Coronary artery (tissue), 2 donors: ENCODE measurements around the gene CLTCL1.

ENCODE experiments used
- DNase-seq: peaks from one replicate; pipeline ENCODE4 v3.0.0-alpha.2; 2017; ENCODE audit warnings: low spot score
- H3K27ac ChIP-seq, 2 donors: fragments of 200-600 bp; sonication (generic); one replicate each; pipeline ENCODE4 v1.5.1; 2016 to 2019
- H3K4me3 ChIP-seq: fragments of 200-600 bp; sonication (generic); 2 replicates; pipeline ENCODE4 v1.5.1; 2016; ENCODE audit warnings: mild to moderate bottlenecking, moderate library complexity
- TF ChIP-seq, protein P1 (sequence below): fragments of 200-600 bp; sonication (generic); IDR thresholded peaks from one replicate; pipeline ENCODE4 v1.5.1; 2019; ENCODE audit warnings: antibody characterized with exemption

CLTCL1 gene

DNA sequence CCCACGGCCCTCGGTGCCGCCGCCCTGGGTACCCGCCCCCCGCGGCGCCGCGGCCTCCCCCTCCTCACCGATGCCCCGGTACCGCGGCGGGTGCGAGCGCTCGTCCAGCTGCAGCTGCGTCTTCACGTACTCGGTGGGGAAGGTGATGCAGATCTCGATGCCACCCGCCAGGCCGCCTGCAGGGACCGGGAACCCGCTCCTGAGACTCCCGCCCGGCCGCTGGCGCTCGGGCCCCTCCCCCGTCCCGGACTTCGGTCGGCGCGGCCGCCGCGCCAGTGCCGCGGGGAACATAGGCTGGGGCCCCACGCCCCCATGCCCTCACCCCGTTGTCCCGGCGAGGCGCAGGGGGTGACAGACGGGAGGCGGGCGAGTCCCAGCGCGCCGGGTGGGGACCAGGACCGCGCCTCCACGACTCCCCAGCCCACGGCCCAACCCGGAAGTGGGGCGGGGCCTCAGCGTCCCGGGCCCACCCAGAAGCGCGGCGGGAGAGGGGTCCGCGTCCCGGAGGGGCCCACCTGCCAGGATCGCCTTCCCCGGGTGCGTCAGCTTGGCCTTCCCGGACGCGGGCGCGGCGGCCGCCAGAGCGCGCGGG is 113.4 kb downstream of the CLTCL1 start:
- Histone ChIP-seq H3K27ac (peak overlapping the region; percentile 74 to 99), H3K4me3 (peak overlapping the region; percentile 99)
- peak; percentile 76 for DNase-seq
- TF ChIP-seq, protein P1, sequence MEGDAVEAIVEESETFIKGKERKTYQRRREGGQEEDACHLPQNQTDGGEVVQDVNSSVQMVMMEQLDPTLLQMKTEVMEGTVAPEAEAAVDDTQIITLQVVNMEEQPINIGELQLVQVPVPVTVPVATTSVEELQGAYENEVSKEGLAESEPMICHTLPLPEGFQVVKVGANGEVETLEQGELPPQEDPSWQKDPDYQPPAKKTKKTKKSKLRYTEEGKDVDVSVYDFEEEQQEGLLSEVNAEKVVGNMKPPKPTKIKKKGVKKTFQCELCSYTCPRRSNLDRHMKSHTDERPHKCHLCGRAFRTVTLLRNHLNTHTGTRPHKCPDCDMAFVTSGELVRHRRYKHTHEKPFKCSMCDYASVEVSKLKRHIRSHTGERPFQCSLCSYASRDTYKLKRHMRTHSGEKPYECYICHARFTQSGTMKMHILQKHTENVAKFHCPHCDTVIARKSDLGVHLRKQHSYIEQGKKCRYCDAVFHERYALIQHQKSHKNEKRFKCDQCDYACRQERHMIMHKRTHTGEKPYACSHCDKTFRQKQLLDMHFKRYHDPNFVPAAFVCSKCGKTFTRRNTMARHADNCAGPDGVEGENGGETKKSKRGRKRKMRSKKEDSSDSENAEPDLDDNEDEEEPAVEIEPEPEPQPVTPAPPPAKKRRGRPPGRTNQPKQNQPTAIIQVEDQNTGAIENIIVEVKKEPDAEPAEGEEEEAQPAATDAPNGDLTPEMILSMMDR = no peak

DNA sequence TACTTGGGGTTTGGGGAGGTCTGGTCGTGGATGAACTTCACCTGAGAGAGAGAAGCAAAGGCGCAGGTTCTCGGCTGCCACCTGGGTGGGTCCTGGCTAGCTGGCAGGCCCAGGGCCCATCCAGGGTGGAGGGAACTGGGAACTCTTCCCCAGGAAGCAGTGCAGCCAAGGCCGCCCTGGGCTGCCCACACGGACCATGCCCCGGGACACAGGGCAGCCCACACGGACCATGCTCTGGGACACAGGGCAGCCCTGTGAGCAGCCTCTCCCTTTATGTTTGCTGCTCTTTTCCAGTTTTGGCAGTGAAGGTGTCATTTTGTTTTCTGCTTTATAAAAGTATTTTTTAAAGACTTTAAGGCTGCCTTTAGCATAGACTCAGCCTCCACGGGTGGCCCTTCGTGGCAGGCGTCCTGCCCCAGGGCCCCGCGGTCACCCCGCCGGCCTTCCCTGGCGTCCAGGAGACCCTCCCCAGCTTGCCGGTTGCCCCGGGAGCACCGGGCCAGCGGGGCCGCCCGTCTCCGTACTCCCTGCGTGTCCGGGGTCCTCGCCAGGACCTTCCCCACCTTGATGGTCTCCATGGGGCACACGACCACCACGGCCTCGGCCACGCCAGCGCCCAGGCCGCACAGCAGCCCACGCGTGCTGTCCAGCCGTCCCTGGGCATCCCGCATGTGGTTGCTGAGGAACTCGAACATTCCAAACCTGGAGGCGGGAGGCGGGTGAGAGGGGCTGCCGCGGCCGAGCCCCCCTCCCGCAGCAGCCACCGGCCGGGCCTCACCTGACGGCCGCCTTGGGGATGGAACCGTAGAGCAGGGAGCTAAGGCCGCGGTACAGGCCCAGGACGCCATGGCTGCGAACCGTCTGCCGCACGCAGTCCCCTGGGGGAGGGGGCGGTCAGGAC is 114.1 kb downstream of the CLTCL1 start:
- no peak for DNase-seq

DNA sequence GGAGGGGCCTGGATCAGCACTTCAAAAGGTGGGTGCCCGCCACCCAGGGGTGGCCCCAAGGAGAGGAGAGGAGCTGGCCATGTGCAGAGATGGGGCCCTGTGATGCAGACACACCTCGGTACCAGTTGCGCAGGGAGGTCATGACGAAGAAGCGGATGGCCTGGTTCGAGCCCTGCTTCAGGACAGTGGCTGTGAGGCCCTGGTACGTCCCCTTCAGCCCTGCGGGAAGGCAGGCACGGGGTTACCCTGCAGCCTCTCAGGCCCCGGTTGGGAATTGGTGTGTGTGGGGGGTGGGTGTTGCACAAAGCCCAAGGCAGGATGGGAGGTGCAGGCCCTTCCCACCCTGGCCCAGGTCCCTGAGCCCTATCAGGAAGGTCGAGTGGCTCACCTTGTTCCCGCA is 114.8 kb downstream of the CLTCL1 start:
- Histone ChIP-seq H3K4me3 (peak overlapping the region; percentile 99), H3K27ac (peak overlapping the region in 1 of 2 donors; percentile 99)
- no peak for DNase-seq
- TF ChIP-seq, protein P1 = no peak

More for the DNA sequence above, 114.1 kb downstream of the CLTCL1 start:
- Histone ChIP-seq H3K27ac (peak overlapping the region; percentile 74 to 99), H3K4me3 (peak overlapping the region; percentile 99)
- TF ChIP-seq, protein P1 = no peak

DNA sequence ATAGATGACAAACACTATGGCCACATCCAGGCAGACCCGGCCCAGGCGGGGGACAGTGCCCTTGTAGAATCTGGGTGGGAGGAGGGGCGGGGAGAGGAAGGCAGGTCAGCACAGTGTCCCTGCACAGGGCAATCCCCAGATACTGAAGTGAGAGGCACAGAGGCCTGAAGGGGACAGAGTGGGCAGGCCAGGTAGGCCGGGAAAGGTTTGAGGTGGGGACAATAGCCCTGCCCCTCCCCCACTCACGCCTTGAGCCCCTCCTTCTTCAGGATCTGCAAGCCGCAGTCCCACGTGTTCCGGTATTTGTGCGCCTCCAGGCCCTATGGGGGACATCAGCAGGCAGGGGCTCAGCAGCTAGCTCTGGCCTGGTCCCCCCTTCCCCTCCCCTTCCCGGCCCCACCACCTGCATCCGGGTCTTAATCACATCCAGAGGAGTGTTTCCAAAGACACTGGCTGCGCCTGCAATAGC is 115.3 kb downstream of the CLTCL1 start:
- Histone ChIP-seq H3K27ac (peak overlapping the region in 1 of 2 donors; percentile 51), H3K4me3 (no peak overlapping the region)
- TF ChIP-seq, protein P1 = no peak
- no peak for DNase-seq

DNA sequence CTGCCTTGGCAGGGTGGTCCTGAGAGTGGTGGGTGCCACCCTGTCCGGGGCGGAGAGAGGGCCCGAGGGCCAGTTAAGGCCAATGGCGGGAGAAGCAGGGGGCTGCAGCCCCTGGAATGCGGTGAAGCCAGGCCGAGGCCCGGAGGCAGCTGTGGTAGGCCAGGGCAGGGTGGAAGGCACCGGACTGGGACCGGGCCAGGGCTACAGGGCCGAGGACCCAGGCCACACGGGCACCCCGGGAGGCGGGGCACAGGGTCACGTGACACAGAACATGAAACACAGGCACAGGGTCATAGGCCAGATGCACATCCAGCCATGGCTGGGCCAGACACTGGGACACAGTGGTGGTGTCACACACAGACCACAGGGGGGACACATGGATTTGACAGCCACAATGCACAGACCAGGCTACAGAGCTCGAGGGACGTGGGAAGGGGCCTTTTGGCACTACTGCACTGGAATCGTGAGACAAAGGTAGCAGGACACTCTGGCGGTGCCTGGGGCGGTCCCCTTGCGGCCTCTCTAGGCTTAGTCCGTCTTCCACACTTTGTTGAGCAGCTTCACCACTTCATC is 115.8 kb downstream of the CLTCL1 start:
- Histone ChIP-seq H3K27ac (peak overlapping the region in 1 of 2 donors; percentile 51), H3K4me3 (no peak overlapping the region)
- TF ChIP-seq, protein P1 = no peak
- no peak for DNase-seq

DNA sequence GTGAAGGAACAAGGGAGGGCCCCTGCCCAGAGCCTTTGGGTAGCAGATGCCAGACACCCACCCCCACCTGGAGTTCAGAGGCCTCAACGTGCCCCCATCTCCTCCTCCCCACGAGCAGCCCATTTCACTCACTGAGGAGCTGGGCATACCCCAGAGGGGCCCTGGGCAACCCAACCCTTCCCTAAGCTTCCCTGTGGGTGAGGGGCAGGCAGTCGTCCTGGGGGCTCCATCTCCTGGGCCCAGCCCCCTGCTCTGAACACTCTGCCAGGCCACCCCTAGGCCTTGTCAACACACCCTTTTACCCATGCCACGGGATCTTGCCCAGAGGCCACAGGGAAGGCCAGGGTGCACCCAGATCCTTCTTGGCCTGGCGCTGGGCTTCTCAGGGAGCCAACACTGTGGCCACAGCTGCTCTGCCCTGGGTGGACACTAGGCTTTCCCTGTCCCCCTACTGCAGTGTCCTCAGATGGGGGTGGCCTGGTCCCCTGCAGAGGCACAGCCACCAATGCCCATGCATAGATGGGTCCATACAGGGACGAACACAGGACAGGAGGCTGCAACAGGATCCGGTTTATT is 116.4 kb downstream of the CLTCL1 start:
- DNase-seq = no peak
- H3K27ac ChIP-seq = peak overlapping the region in 1 of 2 donors; percentile 51
- TF ChIP-seq, protein P1 = no peak

More for the DNA sequence above, 116.4 kb downstream of the CLTCL1 start:
- no peak overlapping the region for H3K4me3 ChIP-seq
